ENCODE measurements around the gene TRMO.

Gene TRMO

DNA sequence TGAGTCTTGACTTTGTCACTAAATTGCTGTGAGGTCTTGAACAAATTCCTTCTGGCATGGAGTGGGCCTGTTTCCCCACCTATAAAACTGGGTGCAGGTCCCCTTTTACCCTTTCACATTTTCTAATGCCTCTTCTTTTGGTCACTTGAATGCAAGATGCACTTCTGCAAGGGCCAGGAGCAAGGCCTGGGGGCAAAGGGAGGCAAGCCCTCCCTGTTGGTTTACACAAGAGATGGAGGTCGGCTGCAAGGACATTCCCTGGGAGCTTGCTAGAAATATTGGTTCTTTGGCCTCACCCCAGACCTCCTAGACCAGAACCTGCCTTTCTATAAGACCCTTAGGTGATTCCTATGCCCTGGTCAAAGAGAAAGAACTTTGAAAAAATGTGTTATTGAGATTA, 63.5 kb downstream of the TRMO start:
- no peak for DNase-seq (ENCODE audit: low read depth)

- no peak for DNase-seq (ENCODE audit: low read depth)
Observed at GRCh38 chr9:97858393-97858713, 63.9 kb downstream of the TRMO start.

- no peak for DNase-seq (ENCODE audit: low read depth)
Observed at GRCh38 chr9:97857606-97858392, 64.5 kb downstream of the TRMO start.

GRCh38 chr9:97856857-97857605, 65.3 kb downstream of the TRMO start:
- DNase-seq (ENCODE audit: low read depth) = no peak

GRCh38 chr9:97855899-97856298, 66.4 kb downstream of the TRMO start:
- no peak for DNase-seq (ENCODE audit: low read depth)

GRCh38 chr9:97855486-97855875, 66.8 kb downstream of the TRMO start:
- DNase-seq (ENCODE audit: low read depth) = no peak

DNA sequence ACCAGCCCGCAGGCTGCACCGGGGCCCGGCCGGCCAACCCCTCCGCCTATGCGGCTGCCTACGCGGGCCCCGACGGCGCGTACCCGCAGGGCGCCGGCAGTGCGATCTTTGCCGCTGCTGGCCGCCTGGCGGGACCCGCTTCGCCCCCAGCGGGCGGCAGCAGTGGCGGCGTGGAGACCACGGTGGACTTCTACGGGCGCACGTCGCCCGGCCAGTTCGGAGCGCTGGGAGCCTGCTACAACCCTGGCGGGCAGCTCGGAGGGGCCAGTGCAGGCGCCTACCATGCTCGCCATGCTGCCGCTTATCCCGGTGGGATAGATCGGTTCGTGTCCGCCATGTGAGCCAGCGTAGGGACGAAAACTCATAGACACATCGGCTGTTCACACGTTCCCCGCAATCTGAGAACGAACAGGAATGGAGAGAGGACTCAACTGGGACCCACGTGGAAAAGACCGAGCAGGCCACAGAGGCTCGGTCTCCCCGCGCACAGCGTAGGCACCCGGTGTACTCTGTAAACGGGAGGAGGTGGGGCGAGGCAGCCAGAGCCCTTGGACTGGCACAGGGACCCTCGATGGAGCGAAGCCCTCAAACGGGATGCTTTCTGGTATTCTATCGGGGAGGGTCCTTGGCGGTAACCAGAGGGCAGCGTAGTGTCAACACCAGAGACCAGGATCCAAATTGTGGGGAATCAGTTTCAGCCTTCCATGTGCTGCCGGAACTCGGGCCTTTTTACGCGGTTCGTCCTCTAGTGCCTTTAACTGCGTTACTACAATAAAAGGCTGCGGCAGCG, 67.4 kb downstream of the TRMO start:
- DNase-seq (ENCODE audit: low read depth) = no peak

Measured in fibroblast of the conjunctiva (primary cell).